ENCODE results near the gene MPRIP.

MPRIP gene

GRCh38 chr17:17228521-17229279, 186.4 kb downstream of the MPRIP start:
- no peak for DNase-seq (ENCODE audit: low read depth in 1 of 2, low spot score in 1 of 2)

GRCh38 chr17:17229416-17230384, 187.4 kb downstream of the MPRIP start:
- DNase-seq (ENCODE audit: low read depth in 1 of 2, low spot score in 1 of 2) = no peak

- DNase-seq (ENCODE audit: low read depth in 1 of 2, low spot score in 1 of 2) = no peak
Observed at GRCh38 chr17:17231621-17232302, 189.5 kb downstream of the MPRIP start.

DNA sequence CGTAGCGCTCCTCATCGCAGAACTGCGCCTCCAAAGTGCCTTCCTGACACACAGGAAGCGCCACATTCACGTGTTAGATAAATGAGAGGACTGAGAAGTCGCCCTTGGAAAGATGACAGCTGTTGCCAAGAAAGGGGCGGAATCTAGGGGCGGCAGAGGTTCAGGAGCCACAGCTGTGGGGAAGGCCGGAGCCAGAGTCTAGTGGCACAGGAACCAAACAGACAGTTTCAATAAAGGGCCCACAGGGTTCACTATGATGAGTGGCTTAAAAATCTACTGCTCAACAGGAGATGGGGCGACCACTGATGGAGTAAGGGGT, 190.0 kb downstream of the MPRIP start:
- no peak for DNase-seq (ENCODE audit: low read depth in 1 of 2, low spot score in 1 of 2)

DNA sequence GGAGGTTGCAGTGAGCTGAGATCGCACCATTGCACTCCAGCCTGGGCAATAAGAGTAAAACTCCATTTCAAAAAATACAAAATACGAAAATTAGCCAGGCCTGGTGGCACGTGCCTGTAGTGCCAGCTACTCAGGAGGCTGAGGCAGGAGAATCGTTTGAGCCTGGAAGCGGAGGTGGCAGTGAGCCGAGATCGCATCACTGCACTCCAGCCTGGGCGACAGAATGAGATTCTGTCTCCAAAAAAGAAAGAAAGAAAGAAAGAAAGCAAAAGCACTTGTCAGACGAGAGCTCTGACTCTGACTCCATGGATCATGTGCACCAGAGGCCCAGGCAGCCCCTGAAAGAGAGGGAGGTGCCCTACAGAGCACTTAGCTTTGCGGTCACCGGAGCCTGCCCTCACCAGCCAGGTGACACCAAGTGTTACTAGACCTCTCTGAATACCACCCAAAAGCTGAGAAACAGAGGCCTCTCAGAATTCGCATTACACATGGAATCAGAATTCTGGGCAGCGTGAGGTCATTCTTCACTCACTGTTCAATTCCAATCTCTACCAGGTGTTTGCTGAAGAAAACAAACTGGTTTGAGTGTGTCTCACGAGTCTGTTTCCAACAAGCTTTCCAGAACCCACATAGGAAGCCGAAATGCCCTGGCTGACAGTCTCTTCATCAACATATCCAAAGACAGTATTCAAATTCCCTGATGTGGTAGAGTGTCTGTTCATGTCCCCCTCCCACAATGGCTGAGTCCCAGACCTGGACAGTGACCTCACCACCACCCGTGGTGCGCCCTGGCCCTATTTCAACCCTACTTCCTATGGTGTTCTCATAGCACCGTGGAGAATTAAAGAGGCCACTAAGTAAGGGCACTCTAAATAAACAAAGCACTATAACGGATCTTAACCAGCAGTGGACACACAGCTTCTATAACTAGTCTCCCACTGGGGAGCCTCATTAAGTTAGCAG, 193.2 kb downstream of the MPRIP start:
- no peak for DNase-seq (ENCODE audit: low read depth in 1 of 2, low spot score in 1 of 2)

- no peak for DNase-seq (ENCODE audit: low read depth in 1 of 2, low spot score in 1 of 2)
Observed at GRCh38 chr17:17236295-17237025, 194.2 kb downstream of the MPRIP start.

GRCh38 chr17:17237026-17237799, 195.0 kb downstream of the MPRIP start, which contains the start of gene FLCN:
FLCN (minus strand) TSS chr17:17237168; CDS start chr17:17228137, 9,031 bp downstream.
- DNase-seq (ENCODE audit: low read depth in 1 of 2, low spot score in 1 of 2) = peak; percentile 80 to 81

- no peak for DNase-seq (ENCODE audit: low read depth in 1 of 2, low spot score in 1 of 2)
Observed at GRCh38 chr17:17239832-17240231, 197.6 kb downstream of the MPRIP start.

DNA sequence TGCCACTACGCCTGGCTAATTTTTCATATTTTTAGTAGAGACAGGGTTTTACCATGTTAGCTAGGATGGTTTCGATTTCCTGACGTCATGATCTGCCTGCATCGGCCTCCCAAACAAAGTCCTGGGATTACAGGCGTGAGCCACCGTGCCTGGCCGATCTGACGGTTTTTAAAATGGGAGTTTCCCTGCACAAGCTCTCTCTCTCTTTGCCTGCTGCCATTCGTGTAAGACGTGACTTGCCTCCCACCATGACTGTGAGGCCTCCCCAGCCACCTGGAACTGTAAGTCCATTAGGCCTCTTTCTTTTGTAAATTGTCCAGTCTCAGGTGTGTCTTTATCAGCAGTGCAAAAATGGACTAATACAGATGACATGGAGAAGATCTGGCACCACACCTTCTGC, 199.4 kb downstream of the MPRIP start:
- DNase-seq (ENCODE audit: low read depth in 1 of 2, low spot score in 1 of 2) = no peak

DNA sequence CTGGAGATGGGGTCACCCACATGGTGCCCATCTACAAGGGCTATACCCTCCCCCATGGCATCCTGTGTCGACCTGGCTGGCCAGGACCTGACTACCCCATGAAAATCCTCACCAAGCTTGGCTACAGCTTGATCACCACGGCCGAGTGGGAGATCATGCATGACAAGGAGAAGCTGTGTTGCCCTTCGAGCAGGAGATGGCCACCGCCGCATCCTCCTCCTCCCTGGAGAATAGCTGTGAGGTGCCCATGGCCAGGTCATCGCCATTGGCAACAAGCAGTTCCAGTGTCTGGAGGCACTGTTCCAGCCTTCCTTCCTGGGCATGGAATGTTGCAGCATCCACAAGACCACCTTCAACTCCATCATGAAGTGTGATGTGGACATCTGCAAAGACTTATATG, 200.0 kb downstream of the MPRIP start:
- no peak for DNase-seq (ENCODE audit: low read depth in 1 of 2, low spot score in 1 of 2)

All from activated CD4-positive, alpha-beta T cell treated with anti-CD3 and anti-CD28 coated beads, Interleukin-2, amount 50 U/mL, for 24 hours (primary cell).